GM23248 (cell line): Measurements from ENCODE around the gene MST1. TPM values are rescaled to one million over a fixed set of nuclear protein-coding genes. Genes with fewer than 3 reads are reported as not detected.
"Not testable (repeated sequence)": the region's sequence is repeated elsewhere in the genome, so short reads cannot be mapped to it uniquely, and the experiment has no call there.

Experiments
- DNase-seq: peaks from one replicate; pipeline ENCODE4 v3.0.0-alpha.2; 2015
- H2AFZ ChIP-seq: fragments of 200-600 bp; sonication (generic); 2 replicates; pipeline ENCODE4 v1.6.1; 2016; ENCODE audit warnings: antibody characterized with exemption
- H3F3A ChIP-seq: fragments of 200-600 bp; sonication (generic); 2 replicates; pipeline ENCODE4 v1.6.1; 2016; ENCODE audit warnings: mild to moderate bottlenecking, antibody characterized with exemption, mixed run types; ENCODE audit not compliant: insufficient read depth
- H3K27ac ChIP-seq: fragments of 200-600 bp; sonication (generic); 2 replicates; pipeline ENCODE4 v1.5.1; 2016; ENCODE audit warnings: mild to moderate bottlenecking
- H3K27me3 ChIP-seq: fragments of 200-600 bp; sonication (generic); replicated peaks from 2 replicates; pipeline ENCODE4 v1.6.1; 2016; ENCODE audit warnings: mild to moderate bottlenecking; ENCODE audit not compliant: insufficient read depth
- H3K36me3 ChIP-seq: fragments of 200-600 bp; sonication (generic); 2 replicates; pipeline ENCODE4 v1.6.1; 2016; ENCODE audit warnings: low read depth, mild to moderate bottlenecking
- H3K4me1 ChIP-seq: fragments of 200-600 bp; sonication (generic); 2 replicates; pipeline ENCODE4 v1.6.1; 2016; ENCODE audit warnings: mild to moderate bottlenecking; ENCODE audit not compliant: insufficient read depth
- H3K4me2 ChIP-seq: fragments of 200-600 bp; sonication (generic); one replicate; pipeline ENCODE4 v1.6.1; 2016; ENCODE audit warnings: mild to moderate bottlenecking; ENCODE audit not compliant: unreplicated experiment
- H3K4me3 ChIP-seq: fragments of 200-600 bp; sonication (generic); 2 replicates; pipeline ENCODE4 v1.5.1; 2016; ENCODE audit warnings: mild to moderate bottlenecking
- H3K79me2 ChIP-seq: fragments of 200-600 bp; sonication (generic); 2 replicates; pipeline ENCODE4 v1.6.1; 2016; ENCODE audit warnings: mild to moderate bottlenecking; ENCODE audit not compliant: insufficient read depth
- H3K9ac ChIP-seq: fragments of 200-600 bp; sonication (generic); 2 replicates; pipeline ENCODE4 v1.6.1; 2016; ENCODE audit warnings: mild to moderate bottlenecking
- H3K9me2 ChIP-seq: fragments of 200-600 bp; sonication (generic); 2 replicates; pipeline ENCODE4 v1.6.1; 2016; ENCODE audit warnings: mixed run types, mild to moderate bottlenecking, moderate library complexity; ENCODE audit not compliant: insufficient read depth
- H3K9me3 ChIP-seq: fragments of 200-600 bp; sonication (generic); one replicate; pipeline ENCODE4 v1.6.1; 2017; ENCODE audit warnings: low read depth
- H4K20me1 ChIP-seq: fragments of 200-600 bp; sonication (generic); 2 replicates; pipeline ENCODE4 v1.6.0; 2016; ENCODE audit not compliant: insufficient read depth
- EZH2 ChIP-seq: fragments of 200-600 bp; sonication (generic); IDR thresholded peaks from 2 replicates; pipeline ENCODE4 v1.6.1; 2018; ENCODE audit warnings: antibody characterized with exemption, mild to moderate bottlenecking; ENCODE audit not compliant: insufficient read depth, poor library complexity, severe bottlenecking
- EZH2phosphoT487 ChIP-seq: fragments of 200-600 bp; sonication (generic); IDR thresholded peaks from 2 replicates; pipeline ENCODE4 v1.6.1; 2018; ENCODE audit warnings: antibody characterized with exemption, moderate library complexity, mild to moderate bottlenecking, low read depth; ENCODE audit not compliant: insufficient read depth
- WGBS, 2 experiments: methylation state at CpG; one replicate each; pipeline ENCODE4 v1.1.6; 2015 to 2017; ENCODE audit warnings: low lambda C conversion rate in 2 of 2, low coverage in 1 of 2; ENCODE audit errors: missing lambda C conversion rate in 2 of 2; 5-methylcytosine and 5-hydroxymethylcytosine counted together
- in situ Hi-C: fragments of 300-500 bp; cut with MboI; formaldehyde crosslinking; loops from 2 replicates; pipeline ENCODE4 v1.15.0; 2020
- polyA plus RNA-seq: library from polyadenylated mRNA; unstranded; fragments of >200 nt; fragmentation: Nextera tagmentation; extraction: Ambion mirVana; gene quantifications from 2 replicates; pipeline ENCODE4 v1.2.1, GENCODE V29; 2016
- total RNA-seq: library from RNA; depleted of rRNA; stranded (reverse); fragments of >200 nt; shearing (Covaris generic); gene quantifications from 2 replicates; pipeline ENCODE4 v1.2.3, GENCODE V29; 2014

Gene MST1
- total and polyA plus RNA-seq, 2 experiments from 2014 or later: 3.0 to 6.4 TPM

DNA sequence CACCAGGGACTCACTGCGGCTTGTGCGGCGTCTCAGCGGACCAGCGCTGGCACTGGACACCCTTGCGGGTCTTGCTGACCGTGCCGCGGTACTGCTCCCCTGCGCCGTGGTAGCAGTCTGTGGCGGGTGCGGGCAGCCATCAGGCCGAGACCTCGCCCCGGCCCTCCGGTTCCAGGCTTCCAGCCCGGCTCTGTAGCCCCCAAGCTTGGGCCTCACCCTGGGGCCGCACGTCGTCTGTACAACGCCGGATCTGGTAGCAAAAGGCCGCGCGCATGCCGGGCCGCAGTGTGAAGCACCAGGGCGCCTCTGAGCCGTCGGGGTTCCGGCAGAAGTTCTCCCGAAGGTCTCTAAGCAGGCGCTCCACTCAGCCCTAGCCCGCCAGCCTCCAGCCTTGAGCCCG lies 3.4 kb downstream of the MST1 start:
- H3K4me1 ChIP-seq, H3K4me3 ChIP-seq, H3K27ac ChIP-seq, H3K9ac ChIP-seq, in situ Hi-C loops, H3K4me2 ChIP-seq, H3K27me3 ChIP-seq, H3F3A ChIP-seq, H4K20me1 ChIP-seq, H2AFZ ChIP-seq, H3K9me3 ChIP-seq, H3K9me2 ChIP-seq, H3K36me3 ChIP-seq: not testable (repeated sequence)
- H3K79me2 ChIP-seq: peaks cover 15% of the 10 kb centered on the region
- WGBS, 2 experiments: 12 to 20% methylated on average over 27 to 31 of the region's 36 CpGs
- peak; percentile 38 for DNase-seq

DNA sequence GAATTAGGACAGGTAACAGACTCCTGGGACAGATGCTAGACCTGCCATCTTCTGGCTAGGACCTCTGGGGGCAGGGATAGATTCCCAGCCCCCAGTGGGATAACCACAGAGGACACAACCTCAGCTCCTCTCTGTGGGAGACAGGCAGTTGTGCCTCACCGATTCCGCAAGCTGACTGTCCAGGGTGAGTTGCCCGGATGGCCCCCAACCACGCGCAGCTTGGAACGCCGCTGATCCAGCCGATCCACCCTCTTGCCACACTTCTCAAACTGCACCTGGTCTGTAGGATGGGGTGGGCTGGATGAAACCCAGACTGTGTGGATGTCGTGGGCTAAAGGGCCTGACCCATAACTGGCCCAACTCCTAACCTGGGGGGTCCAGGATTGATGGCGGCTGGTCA lies 4.2 kb downstream of the MST1 start:
- H3K4me2 ChIP-seq, H3K27me3 ChIP-seq, H3K4me3 ChIP-seq, in situ Hi-C loops, H4K20me1 ChIP-seq, H3K9me2 ChIP-seq, H2AFZ ChIP-seq, H3K27ac ChIP-seq, H3K9me3 ChIP-seq, DNase-seq, H3K4me1 ChIP-seq, H3K36me3 ChIP-seq, H3K79me2 ChIP-seq, H3K9ac ChIP-seq, H3F3A ChIP-seq: not testable (repeated sequence)
- WGBS, 2 experiments: 92 to 93% methylated on average over 9 to 10 of the region's 10 CpGs

DNA sequence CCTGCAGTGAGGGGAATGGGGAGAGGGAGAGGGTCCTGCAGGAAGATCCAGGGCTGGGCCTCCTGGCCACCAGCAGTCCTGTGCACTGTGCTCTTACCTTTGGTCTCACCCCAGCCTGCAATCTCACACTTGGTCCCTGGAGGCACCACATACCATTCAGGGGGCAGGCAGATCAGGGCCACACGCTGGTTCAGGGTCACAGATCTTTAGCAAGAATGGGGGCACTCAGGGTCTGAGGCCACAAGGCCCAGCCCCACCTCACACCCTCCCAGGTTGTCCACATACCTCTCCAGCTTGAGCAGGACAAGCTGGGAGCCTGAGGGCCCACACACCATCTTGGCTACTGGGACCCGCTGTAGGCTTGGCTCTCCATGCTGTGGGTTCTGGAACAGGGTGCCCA lies 4.8 kb downstream of the MST1 start:
- H3K79me2 ChIP-seq, DNase-seq, H3K4me1 ChIP-seq, H4K20me1 ChIP-seq, H3K4me2 ChIP-seq, H3K4me3 ChIP-seq, H3K9ac ChIP-seq, H3K36me3 ChIP-seq, H3K27ac ChIP-seq, H3K9me3 ChIP-seq, H3K27me3 ChIP-seq, in situ Hi-C loops, H3K9me2 ChIP-seq, H3F3A ChIP-seq, H2AFZ ChIP-seq: not testable (repeated sequence)
- 92 to 95% methylated on average over 2 of the region's 2 CpGs for WGBS, 2 experiments

DNA sequence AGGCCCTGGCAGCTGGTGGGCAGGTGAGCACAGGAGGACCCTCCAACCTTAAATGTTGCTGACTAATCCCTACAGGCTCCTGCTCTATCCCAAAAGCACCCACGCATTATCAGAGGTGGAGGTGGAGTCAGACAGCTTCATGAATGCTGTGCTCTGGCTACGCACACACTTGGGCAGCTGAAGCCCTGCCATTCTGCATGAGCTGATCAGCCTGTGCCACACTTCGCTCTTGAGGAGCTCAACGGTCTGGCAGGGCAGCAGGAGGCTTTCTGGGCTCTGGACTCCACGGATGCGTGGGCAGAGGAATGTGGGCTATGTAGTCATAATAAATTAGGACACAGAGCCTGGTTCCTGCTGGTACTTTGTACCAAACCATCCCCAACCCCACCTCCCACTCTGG lies 6.1 kb downstream of the MST1 start:
- Histone ChIP-seq H2AFZ (no peak overlapping the region), H3K27me3 (no peaks in the 10 kb centered on the region), H3K4me3 (no peak overlapping the region), H3K9me3 (no peaks in the 10 kb centered on the region), H3F3A (no peaks in the 10 kb centered on the region), H3K27ac (no peak overlapping the region), H3K36me3 (0 out of 2 replicates have a peak, but pooled peaks cover under 1% of the 10 kb centered on the region), H3K4me1 (no peaks in the 10 kb centered on the region), H3K9ac (no peak overlapping the region), H4K20me1 (no peaks in the 10 kb centered on the region), H3K9me2 (no peaks in the 10 kb centered on the region), H3K79me2 (no peaks in the 10 kb centered on the region), H3K4me2 (no peak overlapping the region)
- in situ Hi-C loops: no loop called here
- 81 to 85% methylated on average over 6 of the region's 6 CpGs for WGBS, 2 experiments
- TF ChIP-seq EZH2phosphoT487 (no peak), EZH2 (no peak)
- DNase-seq: no peak

DNA sequence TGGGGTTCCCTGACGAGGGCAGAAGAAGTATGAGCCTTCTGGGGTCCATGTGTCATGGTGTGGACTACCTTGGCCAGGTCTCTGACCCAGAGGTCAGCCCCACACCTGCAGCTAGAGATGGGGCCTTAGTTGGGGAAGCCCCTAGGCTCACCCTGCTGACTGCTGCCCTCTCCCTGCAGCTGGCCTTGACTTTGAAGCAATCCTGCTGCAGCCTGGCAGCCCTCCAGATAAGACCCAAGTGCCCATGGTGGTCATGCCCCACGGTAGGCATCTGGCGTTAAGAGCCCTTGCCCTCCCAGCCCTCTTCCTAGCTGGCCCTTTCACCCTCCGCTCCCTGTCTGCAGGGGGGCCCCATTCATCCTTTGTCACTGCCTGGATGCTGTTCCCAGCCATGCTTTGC lies 7.7 kb downstream of the MST1 start:
- Histone ChIP-seq H3K9me3 (no peaks in the 10 kb centered on the region), H2AFZ (no peak overlapping the region), H4K20me1 (no peaks in the 10 kb centered on the region), H3K4me3 (no peak overlapping the region), H3K9me2 (no peaks in the 10 kb centered on the region), H3K27ac (no peak overlapping the region), H3K4me2 (no peak overlapping the region), H3K36me3 (0 out of 2 replicates have a peak, but pooled peaks cover 4% of the 10 kb centered on the region), H3K79me2 (no peaks in the 10 kb centered on the region), H3K27me3 (no peaks in the 10 kb centered on the region), H3K4me1 (no peaks in the 10 kb centered on the region), H3K9ac (no peak overlapping the region), H3F3A (no peaks in the 10 kb centered on the region)
- DNase-seq: no peak
- in situ Hi-C loops: no loop called here
- no peak for TF ChIP-seq EZH2
- TF ChIP-seq EZH2phosphoT487: no peak
- 74 to 75% methylated on average over 4 of the region's 4 CpGs for WGBS, 2 experiments
